Measurements from ENCODE around the gene NDUFA5. TPM values are rescaled to one million over a fixed set of nuclear protein-coding genes. Genes with fewer than 3 reads are reported as not detected.

Gene NDUFA5
- polyA plus RNA-seq, result 10 to 100 TPM; 80.9 to 99.4 (median 89.2) TPM

- Mint-ChIP-seq H3K4me3 (no peak within 1 kb of the TSS), H3K27me3 (ENCODE audit: low read depth in 3 of 3) (peaks cover 0 to 4% (median 3%) of the 10 kb centered on the region in 3 donors), H3K9me3 (no peaks in the 10 kb centered on the region), H3K4me1 (peaks cover 9 to 13% of the 10 kb centered on the region in 2 donors), H3K36me3 (peaks cover 4 to 6% (median 4%) of the 10 kb centered on the region in 3 donors), H3K27ac (peak within 1 kb of the TSS in 1 of 6 donors; percentile 10)
- DNase-seq, result peak; percentile 96 to 98 (median 98)
Measured at GRCh38 chr7:123557398-123558288, at the start of gene NDUFA5. Gene NDUFA5, minus strand, starts transcription at chr7:123557818. Its CDS starts 23 bp downstream, at chr7:123557795.

GRCh38 chr7:123604739-123605138 lies 47.1 kb upstream of the NDUFA5 start:
- H3K4me1 Mint-ChIP-seq, result no peaks in the 10 kb centered on the region
- no peaks in the 10 kb centered on the region for H3K9me3 Mint-ChIP-seq

GRCh38 chr7:123602648-123603047 lies 45.0 kb upstream of the NDUFA5 start:
- no peak for DNase-seq
- H3K36me3 Mint-ChIP-seq, result no peaks in the 10 kb centered on the region
- peaks cover 2 to 4% (median 3%) of the 10 kb centered on the region in 3 donors for H3K27me3 Mint-ChIP-seq (ENCODE audit: low read depth in 3 of 3)
- H3K4me1 Mint-ChIP-seq, result no peaks in the 10 kb centered on the region
- H3K4me3 Mint-ChIP-seq, result no peak overlapping the region
- H3K9me3 Mint-ChIP-seq, result no peaks in the 10 kb centered on the region
- no peak overlapping the region for H3K27ac Mint-ChIP-seq

More at GRCh38 chr7:123604739-123605138, 47.1 kb upstream of the NDUFA5 start:
- no peak overlapping the region for H3K27ac Mint-ChIP-seq
- peaks cover 2 to 4% (median 2%) of the 10 kb centered on the region in 3 donors for H3K27me3 Mint-ChIP-seq (ENCODE audit: low read depth in 3 of 3)
- no peak overlapping the region for H3K4me3 Mint-ChIP-seq
- DNase-seq, result no peak
- no peaks in the 10 kb centered on the region for H3K36me3 Mint-ChIP-seq

GRCh38 chr7:123601530-123601929 lies 43.9 kb upstream of the NDUFA5 start, which contains the start of gene ASB15:
Gene ASB15, plus strand, starts transcription at chr7:123601821. Its CDS starts 12,682 bp downstream, at chr7:123614503.
- no peak within 1 kb of the TSS for H3K4me3 Mint-ChIP-seq
- no peaks in the 10 kb centered on the region for H3K9me3 Mint-ChIP-seq
- DNase-seq, result no peak
- peaks cover 2 to 4% (median 4%) of the 10 kb centered on the region in 3 donors for H3K27me3 Mint-ChIP-seq (ENCODE audit: low read depth in 3 of 3)
- H3K36me3 Mint-ChIP-seq, result no peaks in the 10 kb centered on the region
- H3K4me1 Mint-ChIP-seq, result no peaks in the 10 kb centered on the region
- no peak within 1 kb of the TSS for H3K27ac Mint-ChIP-seq

GRCh38 chr7:123600876-123601275 lies 43.3 kb upstream of the NDUFA5 start:
- DNase-seq, result no peak
- Mint-ChIP-seq H3K27me3 (ENCODE audit: low read depth in 3 of 3) (peaks cover 2 to 4% (median 4%) of the 10 kb centered on the region in 3 donors), H3K27ac (no peak overlapping the region), H3K36me3 (no peaks in the 10 kb centered on the region), H3K4me3 (no peak overlapping the region), H3K9me3 (no peaks in the 10 kb centered on the region), H3K4me1 (no peaks in the 10 kb centered on the region)

GRCh38 chr7:123599766-123600165 lies 42.1 kb upstream of the NDUFA5 start:
- no peak overlapping the region for H3K27ac Mint-ChIP-seq
- no peak overlapping the region for H3K4me3 Mint-ChIP-seq
- no peak for DNase-seq
- peaks cover 0 to 3% (median 0%) of the 10 kb centered on the region in 3 donors for H3K36me3 Mint-ChIP-seq
- no peaks in the 10 kb centered on the region for H3K4me1 Mint-ChIP-seq
- no peaks in the 10 kb centered on the region for H3K9me3 Mint-ChIP-seq
- H3K27me3 Mint-ChIP-seq (ENCODE audit: low read depth in 3 of 3), result peaks cover 2 to 5% (median 5%) of the 10 kb centered on the region in 3 donors

GRCh38 chr7:123598657-123599056 lies 41.0 kb upstream of the NDUFA5 start:
- Mint-ChIP-seq H3K4me1 (no peaks in the 10 kb centered on the region), H3K36me3 (peaks cover 0 to 3% (median 0%) of the 10 kb centered on the region in 3 donors), H3K27ac (no peak overlapping the region), H3K4me3 (no peak overlapping the region), H3K27me3 (ENCODE audit: low read depth in 3 of 3) (peaks cover 2 to 7% (median 6%) of the 10 kb centered on the region in 3 donors), H3K9me3 (no peaks in the 10 kb centered on the region)
- DNase-seq, result no peak

- Mint-ChIP-seq H3K27ac (no peak overlapping the region), H3K4me3 (no peak overlapping the region), H3K9me3 (no peaks in the 10 kb centered on the region), H3K36me3 (peaks cover 0 to 3% (median 0%) of the 10 kb centered on the region in 3 donors), H3K27me3 (ENCODE audit: low read depth in 3 of 3) (peaks cover 4 to 18% (median 7%) of the 10 kb centered on the region in 3 donors), H3K4me1 (no peaks in the 10 kb centered on the region)
- DNase-seq, result no peak
Measured at GRCh38 chr7:123594813-123595241, 37.2 kb upstream of the NDUFA5 start.

GRCh38 chr7:123588376-123588775 lies 30.8 kb upstream of the NDUFA5 start:
- Mint-ChIP-seq H3K4me1 (no peaks in the 10 kb centered on the region), H3K36me3 (no peaks in the 10 kb centered on the region), H3K9me3 (no peaks in the 10 kb centered on the region), H3K27me3 (ENCODE audit: low read depth in 3 of 3) (peaks cover 4 to 14% (median 5%) of the 10 kb centered on the region in 3 donors), H3K4me3 (no peak overlapping the region), H3K27ac (no peak overlapping the region)
- DNase-seq, result no peak

GRCh38 chr7:123583821-123584220 lies 26.2 kb upstream of the NDUFA5 start:
- no peak for DNase-seq
- Mint-ChIP-seq H3K27me3 (ENCODE audit: low read depth in 3 of 3) (peaks cover 8 to 15% (median 8%) of the 10 kb centered on the region in 3 donors), H3K36me3 (no peaks in the 10 kb centered on the region), H3K4me1 (no peaks in the 10 kb centered on the region), H3K9me3 (no peaks in the 10 kb centered on the region), H3K4me3 (no peak overlapping the region), H3K27ac (no peak overlapping the region)

- DNase-seq, result no peak
- Mint-ChIP-seq H3K9me3 (peaks cover 0 to 3% (median 0%) of the 10 kb centered on the region in 6 donors), H3K27me3 (ENCODE audit: low read depth in 3 of 3) (peaks cover 5 to 23% (median 7%) of the 10 kb centered on the region in 3 donors), H3K36me3 (no peaks in the 10 kb centered on the region), H3K4me3 (no peak overlapping the region), H3K27ac (no peak overlapping the region), H3K4me1 (no peaks in the 10 kb centered on the region)
Measured at GRCh38 chr7:123581162-123581459, 23.5 kb upstream of the NDUFA5 start.

- H3K4me1 Mint-ChIP-seq, result no peaks in the 10 kb centered on the region
- H3K27me3 Mint-ChIP-seq (ENCODE audit: low read depth in 3 of 3), result peaks cover 6 to 25% (median 7%) of the 10 kb centered on the region in 3 donors
- no peak for DNase-seq
- H3K36me3 Mint-ChIP-seq, result no peaks in the 10 kb centered on the region
- peaks cover 0 to 3% (median 0%) of the 10 kb centered on the region in 6 donors for H3K9me3 Mint-ChIP-seq
- H3K27ac Mint-ChIP-seq, result no peak overlapping the region
- no peak overlapping the region for H3K4me3 Mint-ChIP-seq
Measured at GRCh38 chr7:123580406-123581161, 23.0 kb upstream of the NDUFA5 start.

- Mint-ChIP-seq H3K27me3 (ENCODE audit: low read depth in 3 of 3) (peaks cover 8 to 25% (median 10%) of the 10 kb centered on the region in 3 donors), H3K4me1 (no peaks in the 10 kb centered on the region), H3K9me3 (peaks cover 0 to 3% (median 0%) of the 10 kb centered on the region in 6 donors), H3K27ac (no peak overlapping the region), H3K36me3 (no peaks in the 10 kb centered on the region), H3K4me3 (no peak overlapping the region)
- DNase-seq, result no peak
Measured at GRCh38 chr7:123579416-123579815, 21.8 kb upstream of the NDUFA5 start.

Measured in immature natural killer cell (primary cell).